Kidney (tissue), 14 donors: ENCODE measurements around the gene GALNT9. TPM values are rescaled to one million over a fixed set of nuclear protein-coding genes. Genes with fewer than 3 reads are reported as not detected.

Experiments used
- DNase-seq, 5 donors: peaks; one replicate each; pipeline ENCODE4 v3.0.0-alpha.2; 2013 to 2020
- FAIRE-seq: peaks from 2 replicates; lab custom pipeline; 2012; peaks lifted over from hg19 to GRCh38; lab: Jason Lieb, UNC
- H3K27ac ChIP-seq, 2 donors: one replicate each; pipeline ENCODE4 v1.7.0; 2013; ENCODE audit warnings: low read depth in 2 of 2, low read length in 2 of 2, inconsistent platforms in 1 of 2
- H3K27me3 ChIP-seq: one replicate; pipeline ENCODE4 v1.7.1; 2013; ENCODE audit warnings: low read length, inconsistent platforms; ENCODE audit not compliant: control insufficient read depth, insufficient read depth
- H3K36me3 ChIP-seq, 3 donors: one replicate each; pipeline versions ENCODE4 v1.7.0 to v1.7.1; 2013; ENCODE audit warnings: low read length in 3 of 3, control low read depth in 1 of 3, inconsistent platforms in 1 of 3; ENCODE audit not compliant: insufficient read depth in 3 of 3, control insufficient read depth in 2 of 3
- H3K4me1 ChIP-seq, 3 donors: one replicate each; pipeline versions ENCODE4 v1.7.0 to v1.7.1; 2013; ENCODE audit warnings: low read length in 3 of 3, inconsistent platforms in 1 of 3, low read depth in 1 of 3; ENCODE audit not compliant: control insufficient read depth in 2 of 3, insufficient read depth in 2 of 3
- H3K4me3 ChIP-seq, 3 donors: one replicate each; pipeline versions ENCODE4 v1.7.0 to v1.8.1; 2013; ENCODE audit warnings: low read length in 3 of 3, control low read depth in 1 of 3, inconsistent platforms in 1 of 3
- H3K9ac ChIP-seq, 3 donors: one replicate each; pipeline versions ENCODE4 v1.7.0 to v1.7.1; 2013; ENCODE audit warnings: low read length in 3 of 3, control low read depth in 1 of 3, inconsistent platforms in 1 of 3
- H3K9me3 ChIP-seq, 3 donors: one replicate each; pipeline versions ENCODE4 v1.7.0 to v1.7.1; 2013; ENCODE audit warnings: low read length in 3 of 3, control low read depth in 1 of 3, inconsistent platforms in 1 of 3; ENCODE audit not compliant: control insufficient read depth in 2 of 3, insufficient read depth in 1 of 3
- CTCF ChIP-seq: IDR thresholded peaks from 3 replicates; pipeline ENCODE4 v1.5.1; 2012; ENCODE audit warnings: mild to moderate bottlenecking, moderate library complexity, borderline replicate concordance; ENCODE audit not compliant: insufficient read depth; ENCODE audit errors: extremely low read depth
- intact Hi-C: fragments of 100-400 bp; cut with DNase I; formaldehyde crosslinking; loops from one replicate; pipeline ENCODE4 v1.11.1; 2022
- polyA plus RNA-seq: library from polyadenylated mRNA; stranded (reverse); fragments of 350-450 nt; fragmentation: Illumina TruSeq; extraction: RNeasy Lipid Tissue Mini Kit (QIAGEN cat#74804); gene quantifications from one replicate; pipeline ENCODE4 v1.2.3, GENCODE V29; 2014; ENCODE audit warnings: low read depth, low replicate concordance; ENCODE audit not compliant: insufficient read depth
- total RNA-seq: library from RNA; stranded (reverse); fragmentation: NEBNext Ultra II Directional; extraction: Animal tissue kit (Norgen Biotek cat#: 25700); gene quantifications from one replicate; pipeline ENCODE4 v1.2.1, GENCODE V29; 2021
- donor health status: control.
- donor health status: control.
- donor health status: control.
- donor health status: control.
- donor health status: control.
- donor health status: DM: yes; HTN: yes; CAD: no.
- donor health status: Normal renal cell carcinoma (clear cell type).

GALNT9 gene
- total and polyA plus RNA-seq, 2 donors from 2014 or later = 4.8 to 20.7 TPM

DNA sequence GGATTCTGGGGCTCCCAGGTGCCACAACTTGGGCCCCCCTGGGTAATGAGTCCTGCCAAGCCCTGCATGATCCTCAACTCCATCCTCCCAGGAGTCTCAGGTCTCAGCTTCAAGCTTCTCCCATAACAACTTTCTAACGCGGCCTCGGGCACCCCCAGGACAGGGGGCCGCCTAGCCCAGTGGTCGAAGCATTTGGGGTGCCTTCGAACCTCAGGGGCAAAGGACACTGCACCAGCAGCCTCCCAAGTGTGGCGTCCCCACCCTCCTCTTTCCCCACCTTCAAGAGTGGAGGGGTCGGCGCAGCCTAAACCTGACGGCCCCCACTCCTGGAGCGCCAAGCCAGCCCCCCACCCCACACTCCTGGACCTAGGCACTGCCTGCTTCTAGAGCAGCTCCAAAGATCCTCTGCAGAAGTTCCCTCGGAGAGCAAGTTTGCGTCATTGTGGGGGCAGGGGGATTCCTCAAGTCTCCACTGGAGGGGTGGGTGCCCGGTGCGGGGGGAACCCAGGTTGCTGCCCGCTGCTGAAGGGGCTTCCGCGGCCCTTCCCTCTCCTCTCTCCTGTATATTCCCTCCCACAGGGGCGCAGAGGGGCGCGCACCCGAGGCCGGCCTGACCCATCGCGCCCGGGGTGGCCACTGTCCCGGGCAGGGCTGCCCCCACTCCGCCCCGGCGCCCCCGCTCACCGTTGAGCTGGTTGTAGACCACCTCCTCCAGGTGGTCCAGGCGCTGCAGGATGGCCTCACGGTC is 933 bp downstream of the GALNT9 start:
- Histone ChIP-seq H3K27ac (no peak overlapping the region), H3K4me3 (no peak overlapping the region), H3K9ac (no peak overlapping the region), H3K9me3 (no peaks in the 10 kb centered on the region), H3K27me3 (peaks cover 14% of the 10 kb centered on the region), H3K36me3 (no peaks in the 10 kb centered on the region), H3K4me1 (peaks cover 0 to 8% (median 0%) of the 10 kb centered on the region in 3 donors)
- intact Hi-C loops = no loop called here
- FAIRE-seq = no peak
- peak in 1 of 5 donors; percentile 61 for DNase-seq
- no peak for TF ChIP-seq CTCF

DNA sequence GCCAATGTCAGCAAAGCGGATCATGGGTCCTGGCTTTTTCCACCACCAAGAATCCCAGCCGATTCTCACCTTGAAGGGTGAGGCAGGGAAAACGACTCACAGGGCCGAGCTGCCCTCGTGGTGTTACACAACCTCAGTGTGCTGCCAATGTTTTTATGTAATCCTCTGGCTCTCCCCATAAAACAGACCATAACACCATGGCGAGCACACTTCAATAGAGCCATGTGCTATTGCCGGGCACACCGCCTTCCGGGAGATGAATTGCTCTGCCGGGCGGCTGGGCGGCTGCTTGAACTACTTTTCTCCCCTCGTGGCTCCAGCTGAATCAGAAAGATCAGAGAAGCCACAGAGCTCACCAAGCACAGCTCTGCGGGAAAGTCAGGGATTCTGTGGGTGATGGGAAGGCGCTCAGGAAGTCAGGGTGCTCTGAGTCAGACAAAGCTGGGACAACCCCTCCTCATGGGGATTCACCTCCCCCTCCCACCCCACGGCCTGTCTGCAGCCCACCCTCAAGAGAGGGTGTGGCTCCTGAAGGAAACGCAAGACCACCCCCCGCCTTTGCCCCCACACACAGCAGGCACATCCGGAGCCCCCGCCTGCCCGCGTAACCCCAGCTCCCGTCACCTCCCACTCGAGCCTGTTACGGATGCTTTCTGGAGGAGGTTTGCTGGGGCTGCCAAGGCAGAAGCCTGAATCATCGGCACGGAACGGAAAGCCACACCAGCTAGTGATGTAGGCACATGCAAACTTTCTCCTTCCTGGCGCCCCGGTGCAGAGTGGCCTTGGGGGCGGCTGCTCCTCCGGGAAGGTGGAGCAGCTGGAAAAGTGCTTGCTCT is 1.8 kb downstream of the GALNT9 start:
- H3K27ac ChIP-seq = no peak overlapping the region
- H3K9ac ChIP-seq = no peak overlapping the region
- H3K36me3 ChIP-seq = no peaks in the 10 kb centered on the region
- no peak overlapping the region for H3K4me3 ChIP-seq
- TF ChIP-seq CTCF = no peak
- FAIRE-seq (no peak), DNase-seq (peak; percentile 79 to 87 (median 86))
- H3K4me1 ChIP-seq = peaks cover 0 to 8% (median 0%) of the 10 kb centered on the region in 3 donors
- intact Hi-C loops = no loop called here
- H3K9me3 ChIP-seq = no peaks in the 10 kb centered on the region
- H3K27me3 ChIP-seq = peaks cover 14% of the 10 kb centered on the region

DNA sequence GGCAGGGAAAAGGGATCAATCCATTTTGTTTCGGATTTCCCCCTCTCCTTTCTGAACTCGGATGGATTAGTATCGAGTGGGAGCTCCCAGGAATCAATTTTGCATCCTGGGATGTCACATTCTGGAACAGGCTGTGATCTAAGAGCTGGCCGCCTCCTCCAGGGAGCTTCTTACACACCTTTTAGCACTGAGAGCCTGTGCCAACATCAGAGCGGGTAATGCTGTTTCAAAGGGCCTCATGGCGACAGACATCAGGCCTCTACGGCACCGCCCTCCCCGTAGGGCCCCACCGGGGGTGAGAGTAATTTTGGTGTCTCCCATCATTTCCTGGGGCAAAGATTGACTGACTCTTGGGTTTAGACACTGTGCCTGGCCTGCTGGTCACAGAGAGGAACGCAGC is 2.7 kb downstream of the GALNT9 start:
- FAIRE-seq (no peak), DNase-seq (peak in 1 of 5 donors; percentile 37)
- H3K4me1 ChIP-seq = peaks cover 0 to 8% (median 0%) of the 10 kb centered on the region in 3 donors
- intact Hi-C loops = no loop called here
- TF ChIP-seq CTCF = no peak
- no peaks in the 10 kb centered on the region for H3K36me3 ChIP-seq
- H3K9me3 ChIP-seq = no peaks in the 10 kb centered on the region
- no peak overlapping the region for H3K4me3 ChIP-seq
- no peak overlapping the region for H3K27ac ChIP-seq
- peaks cover 14% of the 10 kb centered on the region for H3K27me3 ChIP-seq
- H3K9ac ChIP-seq = no peak overlapping the region
